Naive B cell (primary cell): ENCODE measurements around the gene CTRB1. TPM values are rescaled to one million over a fixed set of nuclear protein-coding genes. Genes with fewer than 3 reads are reported as not detected.
"Not testable (repeated sequence)": the region's sequence is repeated elsewhere in the genome, so short reads cannot be mapped to it uniquely, and the experiment has no call there.

Source experiments
- ATAC-seq, 2 donors: fragments of 150-1000 bp; cut with Tn5 transposase; 2 replicates each; pipeline ENCODE4 v1.10.0; 2021; ENCODE audit warnings: low read depth in 2 of 2, mild to moderate bottlenecking in 2 of 2, moderate library complexity in 2 of 2
- DNase-seq: peaks from one replicate; pipeline ENCODE4 v3.0.0; 2022
- H3K27ac Mint-ChIP-seq, 6 donors: one replicate each; pipeline ENCODE4 v1.8.0; 2020 to 2022; ENCODE audit warnings: mild to moderate bottlenecking in 6 of 6, mixed read lengths in 6 of 6, moderate library complexity in 5 of 6, inconsistent platforms in 2 of 6
- H3K27me3 Mint-ChIP-seq, 3 donors: one replicate each; pipeline ENCODE4 v1.8.0; 2021 to 2022; ENCODE audit warnings: mixed read lengths in 3 of 3, mild to moderate bottlenecking in 1 of 3
- H3K36me3 Mint-ChIP-seq, 2 donors: one replicate each; pipeline ENCODE4 v1.8.0; 2020 to 2022; ENCODE audit warnings: mixed read lengths in 2 of 2, inconsistent platforms in 1 of 2, mild to moderate bottlenecking in 1 of 2
- H3K4me1 Mint-ChIP-seq, 3 donors: one replicate each; pipeline ENCODE4 v1.8.0; 2020 to 2022; ENCODE audit warnings: mixed read lengths in 3 of 3, inconsistent platforms in 1 of 3, mild to moderate bottlenecking in 1 of 3, moderate library complexity in 1 of 3
- H3K4me3 Mint-ChIP-seq, 8 donors: one replicate each; pipeline ENCODE4 v1.8.0; 2020 to 2022; ENCODE audit warnings: mild to moderate bottlenecking in 8 of 8, mixed read lengths in 8 of 8, moderate library complexity in 8 of 8, inconsistent platforms in 2 of 8
- H3K9me3 Mint-ChIP-seq, 7 donors: one replicate each; pipeline ENCODE4 v1.8.0; 2020 to 2022; ENCODE audit warnings: mixed read lengths in 7 of 7, mild to moderate bottlenecking in 5 of 7, inconsistent platforms in 2 of 7, moderate library complexity in 1 of 7
- polyA plus RNA-seq, 6 donors: library from polyadenylated mRNA; unstranded; fragments of 300-500 nt; fragmentation: Illumina TruSeq; gene quantifications; one replicate each; pipeline ENCODE4 v1.2.3, GENCODE V29; 2021; ENCODE audit warnings: low read depth in 6 of 6

CTRB1 gene
- polyA plus RNA-seq, 6 donors from 2014 or later, result not detected

GRCh38 chr16:75223129-75223528, 4.3 kb downstream of the CTRB1 start:
- ATAC-seq, H3K9me3 Mint-ChIP-seq, DNase-seq, H3K27ac Mint-ChIP-seq, H3K4me3 Mint-ChIP-seq, H3K36me3 Mint-ChIP-seq: not testable (repeated sequence)
- peaks cover 18 to 42% (median 26%) of the 10 kb centered on the region in 3 donors for H3K27me3 Mint-ChIP-seq
- H3K4me1 Mint-ChIP-seq, result peaks cover 9 to 16% (median 9%) of the 10 kb centered on the region in 3 donors

GRCh38 chr16:75224306-75225082, 5.7 kb downstream of the CTRB1 start:
- DNase-seq (no peak), ATAC-seq (no peak)
- peaks cover 6 to 9% (median 9%) of the 10 kb centered on the region in 3 donors for H3K4me1 Mint-ChIP-seq
- no peak overlapping the region for H3K27ac Mint-ChIP-seq
- peak overlapping the region in 1 of 8 donors; percentile 74 for H3K4me3 Mint-ChIP-seq
- H3K27me3 Mint-ChIP-seq, result peaks cover 18 to 55% (median 26%) of the 10 kb centered on the region in 3 donors
- no peaks in the 10 kb centered on the region for H3K36me3 Mint-ChIP-seq
- peaks cover 0 to 2% (median 0%) of the 10 kb centered on the region in 7 donors for H3K9me3 Mint-ChIP-seq

GRCh38 chr16:75225092-75225491, 6.3 kb downstream of the CTRB1 start:
- H3K36me3 Mint-ChIP-seq, result no peaks in the 10 kb centered on the region
- peaks cover 16 to 60% (median 27%) of the 10 kb centered on the region in 3 donors for H3K27me3 Mint-ChIP-seq
- H3K27ac Mint-ChIP-seq, result no peak overlapping the region
- no peak for ATAC-seq
- H3K4me1 Mint-ChIP-seq, result peaks cover under 1 to 4% (median 3%) of the 10 kb centered on the region in 3 donors
- peaks cover 0 to 2% (median 0%) of the 10 kb centered on the region in 7 donors for H3K9me3 Mint-ChIP-seq
- H3K4me3 Mint-ChIP-seq, result no peak overlapping the region
- no peak for DNase-seq

- H3K4me3 Mint-ChIP-seq, result no peak overlapping the region
- DNase-seq (no peak), ATAC-seq (no peak)
- H3K27ac Mint-ChIP-seq, result no peak overlapping the region
- peaks cover 24 to 67% (median 35%) of the 10 kb centered on the region in 3 donors for H3K27me3 Mint-ChIP-seq
- H3K4me1 Mint-ChIP-seq, result peaks cover 0 to 1% (median 0%) of the 10 kb centered on the region in 3 donors
- no peaks in the 10 kb centered on the region for H3K36me3 Mint-ChIP-seq
- peaks cover 0 to 2% (median 0%) of the 10 kb centered on the region in 7 donors for H3K9me3 Mint-ChIP-seq
Measured at GRCh38 chr16:75225678-75226515, 7.1 kb downstream of the CTRB1 start.

- no peak for DNase-seq
- Mint-ChIP-seq H3K4me1 (no peaks in the 10 kb centered on the region), H3K36me3 (no peaks in the 10 kb centered on the region), H3K27me3 (peaks cover 31 to 76% (median 43%) of the 10 kb centered on the region in 3 donors), H3K27ac (no peak overlapping the region), H3K4me3 (no peak overlapping the region), H3K9me3 (peaks cover 0 to 2% (median 0%) of the 10 kb centered on the region in 7 donors)
- no peak for ATAC-seq
Measured at GRCh38 chr16:75226550-75227360, 8.0 kb downstream of the CTRB1 start.

GRCh38 chr16:75227361-75228142, 8.8 kb downstream of the CTRB1 start:
- H3K4me3 Mint-ChIP-seq, result no peak overlapping the region
- H3K27me3 Mint-ChIP-seq, result peaks cover 35 to 74% (median 39%) of the 10 kb centered on the region in 3 donors
- no peaks in the 10 kb centered on the region for H3K4me1 Mint-ChIP-seq
- H3K36me3 Mint-ChIP-seq, result no peaks in the 10 kb centered on the region
- H3K9me3 Mint-ChIP-seq, result no peaks in the 10 kb centered on the region
- ATAC-seq (no peak), DNase-seq (no peak)
- no peak overlapping the region for H3K27ac Mint-ChIP-seq

GRCh38 chr16:75228143-75228976, 9.6 kb downstream of the CTRB1 start:
- Mint-ChIP-seq H3K4me3 (no peak overlapping the region), H3K36me3 (no peaks in the 10 kb centered on the region), H3K9me3 (no peaks in the 10 kb centered on the region), H3K4me1 (no peaks in the 10 kb centered on the region), H3K27ac (no peak overlapping the region), H3K27me3 (peaks cover 40 to 80% (median 47%) of the 10 kb centered on the region in 3 donors)
- DNase-seq (no peak), ATAC-seq (no peak)

- H3K4me3 Mint-ChIP-seq, result no peak overlapping the region
- no peaks in the 10 kb centered on the region for H3K36me3 Mint-ChIP-seq
- H3K9me3 Mint-ChIP-seq, result no peaks in the 10 kb centered on the region
- H3K27me3 Mint-ChIP-seq, result peaks cover 41 to 84% (median 53%) of the 10 kb centered on the region in 3 donors
- H3K27ac Mint-ChIP-seq, result no peak overlapping the region
- DNase-seq, result no peak
- no peak for ATAC-seq
- H3K4me1 Mint-ChIP-seq, result peaks cover 4 to 6% (median 4%) of the 10 kb centered on the region in 3 donors
Measured at GRCh38 chr16:75229172-75230031, 10.6 kb downstream of the CTRB1 start.

- H3K4me1 Mint-ChIP-seq, result peaks cover 4 to 6% (median 5%) of the 10 kb centered on the region in 3 donors
- no peak overlapping the region for H3K4me3 Mint-ChIP-seq
- no peaks in the 10 kb centered on the region for H3K9me3 Mint-ChIP-seq
- DNase-seq (no peak), ATAC-seq (no peak)
- H3K36me3 Mint-ChIP-seq, result no peaks in the 10 kb centered on the region
- peaks cover 41 to 82% (median 52%) of the 10 kb centered on the region in 3 donors for H3K27me3 Mint-ChIP-seq
- no peak overlapping the region for H3K27ac Mint-ChIP-seq
Measured at GRCh38 chr16:75230471-75231110, 11.8 kb downstream of the CTRB1 start.

- Mint-ChIP-seq H3K36me3 (no peaks in the 10 kb centered on the region), H3K27me3 (peaks cover 46 to 85% (median 62%) of the 10 kb centered on the region in 3 donors), H3K9me3 (no peaks in the 10 kb centered on the region), H3K4me3 (peak overlapping the region in 1 of 8 donors; percentile 29), H3K27ac (no peak overlapping the region), H3K4me1 (peaks cover 5 to 8% (median 6%) of the 10 kb centered on the region in 3 donors)
- ATAC-seq (no peak), DNase-seq (no peak)
Measured at GRCh38 chr16:75231570-75231969, 12.8 kb downstream of the CTRB1 start.

GRCh38 chr16:75233611-75233938, 14.8 kb downstream of the CTRB1 start:
- Mint-ChIP-seq H3K9me3 (no peaks in the 10 kb centered on the region), H3K27ac (peak overlapping the region in 1 of 6 donors; percentile 46), H3K4me3 (no peak overlapping the region), H3K27me3 (peaks cover 41 to 79% (median 67%) of the 10 kb centered on the region in 3 donors), H3K36me3 (no peaks in the 10 kb centered on the region), H3K4me1 (peaks cover 5 to 8% (median 6%) of the 10 kb centered on the region in 3 donors)
- ATAC-seq (no peak), DNase-seq (no peak)
